C4-2B (cell line): ENCODE measurements around the gene KLHDC8A.
A peak's percentile ranks its signal among the peaks of the same experiment; 100 is the strongest.

Experiments
- H3K27ac ChIP-seq: fragments of 450-650 bp; 2 replicates; pipeline ENCODE4 v1.5.1; 2017
- CTCF ChIP-seq: fragments of 450-650 bp; conservative IDR thresholded peaks from 2 replicates; pipeline ENCODE4 v1.5.1; 2017; ENCODE audit warnings: mild to moderate bottlenecking
- ZFX ChIP-seq: fragments of 450-650 bp; IDR thresholded peaks from 2 replicates; pipeline ENCODE4 v1.6.1; 2017

KLHDC8A gene

GRCh38 chr1:205323794-205324193 lies 32.9 kb downstream of the KLHDC8A start:
- TF ChIP-seq ZFX, result no peak
- no peak for TF ChIP-seq CTCF
- no peak overlapping the region for H3K27ac ChIP-seq

- no peak for TF ChIP-seq ZFX
- TF ChIP-seq CTCF, result no peak
- peak overlapping the region; percentile 99 for H3K27ac ChIP-seq
Measured at GRCh38 chr1:205321959-205322283, 34.8 kb downstream of the KLHDC8A start.

GRCh38 chr1:205321162-205321958 lies 35.4 kb downstream of the KLHDC8A start, which contains the start of gene NUAK2:
Gene NUAK2, minus strand, starts transcription at chr1:205321745. Its CDS starts 117 bp downstream, at chr1:205321628.
- H3K27ac ChIP-seq, result peak within 1 kb of the TSS; percentile 99
- peak; percentile 52 for TF ChIP-seq CTCF
- no peak for TF ChIP-seq ZFX

GRCh38 chr1:205319081-205320018 lies 37.4 kb downstream of the KLHDC8A start:
- TF ChIP-seq ZFX (no peak), CTCF (no peak)
- peak overlapping the region; percentile 99 for H3K27ac ChIP-seq

- H3K27ac ChIP-seq, result peak overlapping the region; percentile 99
- TF ChIP-seq ZFX (no peak), CTCF (no peak)
Measured at GRCh38 chr1:205318231-205318991, 38.3 kb downstream of the KLHDC8A start.

GRCh38 chr1:205317311-205317917 lies 39.3 kb downstream of the KLHDC8A start:
- TF ChIP-seq ZFX, result no peak
- TF ChIP-seq CTCF, result 0 out of 2 replicates have a peak, but pooled peaks have one; percentile 15
- peak overlapping the region; percentile 99 for H3K27ac ChIP-seq
